Endothelial cell of umbilical vein (primary cell): Measurements from ENCODE around the gene PPP1R3F.

ENCODE experiments used
- EZH2 ChIP-seq: IDR thresholded peaks from 2 replicates; pipeline ENCODE4 v1.6.1; 2012; ENCODE audit warnings: borderline replicate concordance, low read depth, mild to moderate bottlenecking, moderate library complexity, low read length, inconsistent platforms; ENCODE audit not compliant: severe bottlenecking
- JUN ChIP-seq: IDR thresholded peaks from 2 replicates; pipeline ENCODE4 v1.6.1; 2011; ENCODE audit warnings: borderline replicate concordance, low read depth; ENCODE audit not compliant: insufficient read length, insufficient read depth
- POLR2A ChIP-seq: IDR thresholded peaks from 2 replicates; pipeline ENCODE4 v1.6.1; 2012; ENCODE audit warnings: low read depth, mild to moderate bottlenecking, control low read depth, low read length
- POLR2AphosphoS5 ChIP-seq: IDR thresholded peaks from 2 replicates; pipeline ENCODE4 v1.6.1; 2012; ENCODE audit warnings: low read depth, mild to moderate bottlenecking, control low read depth, low read length, moderate library complexity; ENCODE audit not compliant: insufficient read depth
- TF ChIP-seq, protein P1 (sequence below), 2 donors: IDR thresholded peaks; 1 replicate in 1 of 2; 2 replicates in 1 of 2; pipeline ENCODE4 v1.5.1; 2011; ENCODE audit warnings: low read length in 2 of 2, mild to moderate bottlenecking in 2 of 2, moderate library complexity in 2 of 2, control low read depth in 1 of 2, inconsistent platforms in 1 of 2, low read depth in 1 of 2; ENCODE audit not compliant: insufficient read depth in 1 of 2; ENCODE audit errors: extremely low read depth in 1 of 2
- TF ChIP-seq, protein P2 (sequence below): IDR thresholded peaks from 2 replicates; pipeline ENCODE4 v1.6.1; 2011; ENCODE audit not compliant: insufficient read depth, insufficient read length

GRCh38 chrX:49242545-49243066, 27.0 kb upstream of the PPP1R3F start:
- TF ChIP-seq, protein P1, sequence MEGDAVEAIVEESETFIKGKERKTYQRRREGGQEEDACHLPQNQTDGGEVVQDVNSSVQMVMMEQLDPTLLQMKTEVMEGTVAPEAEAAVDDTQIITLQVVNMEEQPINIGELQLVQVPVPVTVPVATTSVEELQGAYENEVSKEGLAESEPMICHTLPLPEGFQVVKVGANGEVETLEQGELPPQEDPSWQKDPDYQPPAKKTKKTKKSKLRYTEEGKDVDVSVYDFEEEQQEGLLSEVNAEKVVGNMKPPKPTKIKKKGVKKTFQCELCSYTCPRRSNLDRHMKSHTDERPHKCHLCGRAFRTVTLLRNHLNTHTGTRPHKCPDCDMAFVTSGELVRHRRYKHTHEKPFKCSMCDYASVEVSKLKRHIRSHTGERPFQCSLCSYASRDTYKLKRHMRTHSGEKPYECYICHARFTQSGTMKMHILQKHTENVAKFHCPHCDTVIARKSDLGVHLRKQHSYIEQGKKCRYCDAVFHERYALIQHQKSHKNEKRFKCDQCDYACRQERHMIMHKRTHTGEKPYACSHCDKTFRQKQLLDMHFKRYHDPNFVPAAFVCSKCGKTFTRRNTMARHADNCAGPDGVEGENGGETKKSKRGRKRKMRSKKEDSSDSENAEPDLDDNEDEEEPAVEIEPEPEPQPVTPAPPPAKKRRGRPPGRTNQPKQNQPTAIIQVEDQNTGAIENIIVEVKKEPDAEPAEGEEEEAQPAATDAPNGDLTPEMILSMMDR (IDR thresholded peaks at IDR 0.05; ENCODE audit: extremely low read depth in 1 of 2, insufficient read depth in 1 of 2, low read depth in 1 of 2, low read length in 2 of 2), result no peak
- TF ChIP-seq POLR2AphosphoS5 (no peak), POLR2A (no peak), JUN (no peak), EZH2 (no peak)
- TF ChIP-seq, protein P2, sequence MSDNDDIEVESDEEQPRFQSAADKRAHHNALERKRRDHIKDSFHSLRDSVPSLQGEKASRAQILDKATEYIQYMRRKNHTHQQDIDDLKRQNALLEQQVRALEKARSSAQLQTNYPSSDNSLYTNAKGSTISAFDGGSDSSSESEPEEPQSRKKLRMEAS, result no peak
